ENCODE results near the gene COBL.

GRCh38 chr7:51135576-51135975 lies 181.0 kb downstream of the COBL start:
- TF ChIP-seq EZH2 (IDR thresholded peaks at IDR 0.05; ENCODE audit: insufficient read depth, poor library complexity, severe bottlenecking) (no peak), EZH2phosphoT487 (IDR thresholded peaks at IDR 0.05; ENCODE audit: insufficient read depth, low read depth) (no peak)

Measured in GM23248 (cell line).